DND-41 (cell line): ENCODE results near the gene RNF207.
"Not testable (repeated sequence)": the region's sequence is repeated elsewhere in the genome, so short reads cannot be mapped to it uniquely, and the experiment has no call there.

Experiments
- ATAC-seq: fragments of 200-7000 bp; cut with Tn5 transposase; 3 replicates; pipeline ENCODE4 v1.9.1; 2021; ENCODE audit warnings: low read depth; ENCODE audit not compliant: insufficient read depth
- DNase-seq: peaks from one replicate; pipeline ENCODE4 v3.0.0-alpha.2; 2020
- H2AFZ ChIP-seq: 2 replicates; pipeline ENCODE4 v1.6.0; 2012; ENCODE audit warnings: low read depth, low read length
- H3K27ac ChIP-seq: 2 replicates; pipeline ENCODE4 v1.5.1; 2012; ENCODE audit warnings: low read length, inconsistent platforms
- H3K27me3 ChIP-seq: fragments of 200-600 bp; sonication (generic); 2 replicates; pipeline ENCODE4 v1.6.0; 2012; ENCODE audit warnings: low read length, mild to moderate bottlenecking, inconsistent platforms; ENCODE audit not compliant: insufficient read depth, poor library complexity
- H3K36me3 ChIP-seq: 2 replicates; pipeline ENCODE4 v1.5.1; 2012; ENCODE audit warnings: low read length, inconsistent platforms; ENCODE audit not compliant: insufficient read depth
- H3K4me1 ChIP-seq: 2 replicates; pipeline ENCODE4 v1.5.1; 2012; ENCODE audit warnings: mild to moderate bottlenecking, low read length; ENCODE audit not compliant: insufficient read depth
- H3K4me2 ChIP-seq: 2 replicates; pipeline ENCODE4 v1.6.0; 2012; ENCODE audit warnings: mild to moderate bottlenecking, moderate library complexity, low read length, inconsistent platforms; ENCODE audit not compliant: insufficient read depth
- H3K4me3 ChIP-seq, 2 experiments: fragments of 200-600 bp in 1 of 2; shearing (Covaris generic) in 1 of 2; 2 replicates each; pipeline ENCODE4 v1.5.1; 2012 to 2016; ENCODE audit warnings: inconsistent platforms in 2 of 2, low read length in 2 of 2, mild to moderate bottlenecking in 2 of 2, low read depth in 1 of 2, moderate library complexity in 1 of 2
- H3K79me2 ChIP-seq: 2 replicates; pipeline ENCODE4 v1.6.0; 2012; ENCODE audit warnings: low read length, inconsistent platforms; ENCODE audit not compliant: insufficient read depth
- H3K9ac ChIP-seq: 2 replicates; pipeline ENCODE4 v1.6.0; 2012; ENCODE audit warnings: low read depth, mild to moderate bottlenecking, inconsistent platforms, low read length, moderate library complexity
- H3K9me3 ChIP-seq: 2 replicates; pipeline ENCODE4 v1.5.1; 2012; ENCODE audit warnings: low read length, moderate library complexity, mild to moderate bottlenecking, inconsistent platforms; ENCODE audit not compliant: insufficient read depth, severe bottlenecking
- H4K20me1 ChIP-seq: 2 replicates; pipeline ENCODE4 v1.6.0; 2012; ENCODE audit warnings: low read length; ENCODE audit not compliant: insufficient read depth
- EZH2 ChIP-seq: IDR thresholded peaks from 3 replicates; pipeline ENCODE4 v1.6.1; 2012; ENCODE audit warnings: borderline replicate concordance, low read depth, mild to moderate bottlenecking, moderate library complexity, low read length, inconsistent platforms; ENCODE audit not compliant: severe bottlenecking
- TF ChIP-seq, protein P1 (sequence below): IDR thresholded peaks from 2 replicates; pipeline ENCODE4 v1.5.1; 2012; ENCODE audit warnings: borderline replicate concordance, low read length, moderate library complexity, mild to moderate bottlenecking; ENCODE audit not compliant: poor library complexity, severe bottlenecking; ENCODE audit errors: extremely low read depth

Gene RNF207

DNA sequence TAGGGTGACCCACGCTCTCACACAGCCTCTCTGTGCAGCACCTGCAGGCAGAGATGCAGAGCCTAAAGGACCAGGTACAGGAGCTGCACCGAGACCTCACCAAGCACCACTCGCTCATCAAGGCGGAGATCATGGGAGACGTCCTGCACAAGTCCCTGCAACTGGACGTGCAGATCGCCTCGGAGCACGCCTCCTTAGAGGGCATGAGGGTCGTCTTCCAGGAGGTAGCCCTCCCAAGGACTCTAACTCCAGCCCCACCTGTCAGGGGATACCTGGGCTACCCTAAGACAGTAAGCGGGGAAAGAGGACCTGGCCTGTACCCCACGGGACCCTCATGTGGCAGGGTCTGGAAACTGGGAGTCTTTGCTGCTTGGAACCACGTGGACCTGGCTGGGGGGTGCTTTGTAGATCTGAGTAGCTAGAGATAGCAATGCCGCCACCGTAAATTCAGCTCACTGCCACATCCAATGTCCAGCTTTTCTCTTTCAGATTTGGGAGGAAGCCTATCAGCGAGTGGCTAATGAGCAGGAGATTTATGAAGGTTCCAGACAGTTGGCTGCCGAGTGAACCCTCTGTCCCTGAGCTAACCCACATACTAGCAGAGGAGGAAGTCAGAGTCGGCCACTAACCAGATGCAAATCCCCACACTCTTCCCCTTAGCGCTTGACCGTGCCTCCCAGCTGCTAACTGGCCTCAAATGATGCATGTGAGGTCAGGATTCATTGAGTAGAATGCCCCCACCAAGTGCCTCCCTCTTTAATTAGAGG lies 6.5 kb downstream of the RNF207 start:
- no peaks in the 10 kb centered on the region for H3K27me3 ChIP-seq
- peaks cover 4% of the 10 kb centered on the region for H4K20me1 ChIP-seq
- H3K79me2 ChIP-seq: no peaks in the 10 kb centered on the region
- H3K4me2 ChIP-seq: no peak overlapping the region
- no peak overlapping the region for H3K9ac ChIP-seq
- TF ChIP-seq, protein P1, sequence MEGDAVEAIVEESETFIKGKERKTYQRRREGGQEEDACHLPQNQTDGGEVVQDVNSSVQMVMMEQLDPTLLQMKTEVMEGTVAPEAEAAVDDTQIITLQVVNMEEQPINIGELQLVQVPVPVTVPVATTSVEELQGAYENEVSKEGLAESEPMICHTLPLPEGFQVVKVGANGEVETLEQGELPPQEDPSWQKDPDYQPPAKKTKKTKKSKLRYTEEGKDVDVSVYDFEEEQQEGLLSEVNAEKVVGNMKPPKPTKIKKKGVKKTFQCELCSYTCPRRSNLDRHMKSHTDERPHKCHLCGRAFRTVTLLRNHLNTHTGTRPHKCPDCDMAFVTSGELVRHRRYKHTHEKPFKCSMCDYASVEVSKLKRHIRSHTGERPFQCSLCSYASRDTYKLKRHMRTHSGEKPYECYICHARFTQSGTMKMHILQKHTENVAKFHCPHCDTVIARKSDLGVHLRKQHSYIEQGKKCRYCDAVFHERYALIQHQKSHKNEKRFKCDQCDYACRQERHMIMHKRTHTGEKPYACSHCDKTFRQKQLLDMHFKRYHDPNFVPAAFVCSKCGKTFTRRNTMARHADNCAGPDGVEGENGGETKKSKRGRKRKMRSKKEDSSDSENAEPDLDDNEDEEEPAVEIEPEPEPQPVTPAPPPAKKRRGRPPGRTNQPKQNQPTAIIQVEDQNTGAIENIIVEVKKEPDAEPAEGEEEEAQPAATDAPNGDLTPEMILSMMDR: no peak
- no peak for TF ChIP-seq EZH2
- H3K27ac ChIP-seq: no peak overlapping the region
- no peaks in the 10 kb centered on the region for H3K9me3 ChIP-seq
- ATAC-seq (no peak), DNase-seq (no peak)
- H3K4me3 ChIP-seq: no peak overlapping the region
- H2AFZ ChIP-seq: no peak overlapping the region
- H3K36me3 ChIP-seq: no peaks in the 10 kb centered on the region
- H3K4me1 ChIP-seq: no peaks in the 10 kb centered on the region

DNA sequence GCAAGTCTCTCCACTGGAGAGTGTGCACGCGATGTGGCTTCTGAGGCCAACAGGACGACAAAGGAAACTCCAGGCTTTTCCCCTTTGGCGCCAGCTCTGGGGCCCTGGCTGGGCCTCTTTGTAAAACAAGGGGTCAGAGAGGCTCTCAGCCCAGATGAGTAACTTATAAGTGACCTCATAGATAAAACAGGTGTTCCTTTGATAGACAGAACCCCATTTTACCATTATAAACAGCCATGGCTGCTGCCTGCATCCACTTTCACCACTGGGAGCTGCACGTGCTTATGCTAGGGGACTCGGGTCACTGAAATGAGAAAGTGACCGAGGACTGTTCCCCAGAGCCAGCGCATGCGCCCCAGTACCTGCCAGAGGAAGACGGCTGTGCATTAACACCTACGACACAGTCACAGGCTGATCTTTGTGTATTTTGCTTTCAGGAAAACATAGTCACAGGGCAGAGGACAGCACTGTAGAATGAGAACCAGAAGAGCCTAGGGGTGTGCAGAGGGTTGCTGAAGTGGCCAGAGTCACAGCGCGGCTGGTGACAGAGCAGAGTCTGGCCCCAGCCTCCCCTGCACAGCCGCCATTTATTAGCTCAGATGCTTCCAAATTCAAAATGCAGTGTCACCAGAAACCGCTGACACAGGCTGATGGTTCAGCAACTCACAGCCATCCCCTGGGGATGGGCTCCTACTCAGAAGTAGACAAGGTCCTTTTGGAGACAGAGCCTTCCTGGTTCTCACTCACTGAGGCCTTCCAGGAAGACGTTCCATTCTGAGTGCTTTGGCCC lies 12.7 kb downstream of the RNF207 start:
- no peak overlapping the region for H3K9ac ChIP-seq
- ATAC-seq: no peak

DNA sequence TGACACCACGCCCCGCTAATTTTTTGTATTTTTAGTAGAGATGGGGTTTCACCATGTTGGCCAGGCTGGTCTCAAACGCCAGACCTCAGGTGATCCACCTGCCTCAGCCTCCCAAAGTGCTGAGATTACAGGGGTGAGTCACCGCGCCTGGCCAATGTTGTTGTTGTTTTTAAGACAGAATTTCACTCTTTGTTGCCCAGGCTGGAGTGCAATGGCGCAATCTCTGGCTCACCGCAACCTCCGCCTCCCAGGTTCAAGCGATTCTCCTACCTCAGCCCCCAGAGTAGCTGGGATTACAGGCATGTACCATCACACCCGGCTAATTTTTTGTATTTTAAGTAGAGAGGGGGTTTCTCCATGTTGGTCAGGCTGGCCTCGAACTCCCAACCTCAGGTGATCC lies 13.7 kb downstream of the RNF207 start:
- peaks cover 38% of the 10 kb centered on the region for H3K36me3 ChIP-seq
- not testable (repeated sequence) for H3K4me2 ChIP-seq, H3K4me1 ChIP-seq, H3K27ac ChIP-seq, H3K9ac ChIP-seq, H3K9me3 ChIP-seq, H3K4me3 ChIP-seq, H2AFZ ChIP-seq, H3K27me3 ChIP-seq, ATAC-seq, H3K79me2 ChIP-seq, DNase-seq
- H4K20me1 ChIP-seq: peaks cover 34% of the 10 kb centered on the region

More for the DNA sequence above, 12.7 kb downstream of the RNF207 start:
- H3K79me2 ChIP-seq: no peaks in the 10 kb centered on the region
- TF ChIP-seq EZH2: no peak
- TF ChIP-seq, protein P1: no peak
- peaks cover 27% of the 10 kb centered on the region for H3K36me3 ChIP-seq
- H3K4me3 ChIP-seq: no peak overlapping the region
- no peaks in the 10 kb centered on the region for H3K4me1 ChIP-seq
- no peaks in the 10 kb centered on the region for H3K27me3 ChIP-seq
- no peaks in the 10 kb centered on the region for H3K9me3 ChIP-seq
- no peak overlapping the region for H3K27ac ChIP-seq
- H2AFZ ChIP-seq: no peak overlapping the region
- H3K4me2 ChIP-seq: no peak overlapping the region
- H4K20me1 ChIP-seq: peaks cover 23% of the 10 kb centered on the region
- no peak for DNase-seq

DNA sequence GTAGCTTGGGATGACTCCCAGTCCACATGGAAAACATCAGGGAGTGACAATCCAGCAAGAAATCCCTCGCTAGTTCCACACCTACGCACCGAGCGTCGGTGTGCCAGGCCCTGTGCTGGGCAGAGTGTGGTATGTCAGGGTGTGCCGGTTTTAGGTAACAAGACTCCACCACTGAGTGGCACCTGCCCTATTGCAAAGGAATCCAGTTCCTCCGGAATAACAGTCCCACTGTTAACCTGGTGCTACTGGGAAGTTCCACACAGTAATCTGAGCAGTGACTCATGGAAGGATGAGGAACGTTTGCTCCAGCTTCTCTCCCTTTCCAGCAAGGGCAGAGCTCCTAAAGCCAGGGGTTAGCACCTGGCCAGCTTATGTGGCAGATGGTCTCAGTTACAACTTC lies 14.3 kb downstream of the RNF207 start:
- TF ChIP-seq, protein P1: no peak
- TF ChIP-seq EZH2: no peak
- Histone ChIP-seq H4K20me1 (peaks cover 40% of the 10 kb centered on the region), H3K4me1 (no peaks in the 10 kb centered on the region), H3K9me3 (no peaks in the 10 kb centered on the region), H3K27ac (no peak overlapping the region), H3K4me3 (no peak overlapping the region), H3K36me3 (peaks cover 44% of the 10 kb centered on the region), H3K27me3 (no peaks in the 10 kb centered on the region), H3K9ac (no peak overlapping the region), H2AFZ (no peak overlapping the region), H3K79me2 (peaks cover 2% of the 10 kb centered on the region; the same call in 1 of the 2 replicates), H3K4me2 (no peak overlapping the region)
- ATAC-seq (no peak), DNase-seq (no peak)
